HL-60 (cell line): ENCODE data around the gene ERCC4.

Source experiments
- DNase-seq, 2 experiments: peaks; one replicate each; pipeline ENCODE4 v3.0.0-alpha.2; 2010 to 2020; ENCODE audit warnings: low read depth in 1 of 2, low spot score in 1 of 2
- H3K27ac ChIP-seq: fragments of 250-450 bp; sonication (Bioruptor Pico); replicated peaks from 2 replicates; pipeline ENCODE4 v1.5.1; 2020; ENCODE audit warnings: mild to moderate bottlenecking, moderate library complexity
- H3K27me3 ChIP-seq: fragments of 250-450 bp; sonication (Bioruptor Pico); 2 replicates; pipeline ENCODE4 v1.5.1; 2021; ENCODE audit warnings: mild to moderate bottlenecking, moderate library complexity; ENCODE audit not compliant: insufficient read depth, poor library complexity, severe bottlenecking
- H3K4me3 ChIP-seq: replicated peaks from 2 replicates; pipeline ENCODE4 v1.5.1; 2011; ENCODE audit warnings: mild to moderate bottlenecking, control low read depth, low read length; ENCODE audit not compliant: insufficient read depth
- CTCF ChIP-seq: IDR thresholded peaks from one replicate; pipeline ENCODE4 v1.5.1; 2011; ENCODE audit warnings: low read length, control low read depth, inconsistent platforms; ENCODE audit not compliant: insufficient read depth
- GABPA ChIP-seq: IDR thresholded peaks from 2 replicates; pipeline ENCODE4 v1.6.1; 2012; ENCODE audit warnings: low read depth
- POLR2AphosphoS5 ChIP-seq: IDR thresholded peaks from 2 replicates; pipeline ENCODE4 v1.6.1; 2012; ENCODE audit warnings: low read depth
- REST ChIP-seq: IDR thresholded peaks from 2 replicates; pipeline ENCODE4 v1.6.1; 2012; ENCODE audit warnings: low read depth; ENCODE audit not compliant: insufficient replicate concordance
- SPI1 ChIP-seq: IDR thresholded peaks from 2 replicates; pipeline ENCODE4 v1.6.1; 2012; ENCODE audit warnings: low read depth, mild to moderate bottlenecking, borderline replicate concordance

The ERCC4 gene

GRCh38 chr16:13936596-13937081, 16.7 kb downstream of the ERCC4 start:
- TF ChIP-seq REST, result no peak
- no peak for TF ChIP-seq GABPA
- no peak for TF ChIP-seq POLR2AphosphoS5
- TF ChIP-seq CTCF, result no peak
- TF ChIP-seq SPI1, result no peak
- Histone ChIP-seq H3K27me3 (no peaks in the 10 kb centered on the region), H3K4me3 (no peak overlapping the region), H3K27ac (no peak overlapping the region)
- peak; percentile 32 to 59 for DNase-seq

GRCh38 chr16:13937411-13937810, 17.5 kb downstream of the ERCC4 start:
- no peak overlapping the region for H3K4me3 ChIP-seq
- H3K27ac ChIP-seq, result no peak overlapping the region
- DNase-seq, result no peak
- TF ChIP-seq POLR2AphosphoS5, result no peak
- no peak for TF ChIP-seq CTCF
- TF ChIP-seq REST, result no peak
- no peak for TF ChIP-seq GABPA
- TF ChIP-seq SPI1, result no peak
- H3K27me3 ChIP-seq, result no peaks in the 10 kb centered on the region

- H3K27me3 ChIP-seq, result no peaks in the 10 kb centered on the region
- no peak overlapping the region for H3K27ac ChIP-seq
- H3K4me3 ChIP-seq, result no peak overlapping the region
- DNase-seq, result no peak
- TF ChIP-seq GABPA (no peak), SPI1 (no peak), POLR2AphosphoS5 (no peak), REST (no peak), CTCF (no peak)
These were observed 18.5 kb downstream of the ERCC4 start for GRCh38 chr16:13938480-13938879.
